Caco-2 (cell line): ENCODE data around the gene MAPKAP1. TPM values are rescaled to one million over a fixed set of nuclear protein-coding genes. Genes with fewer than 3 reads are reported as not detected.

Experiments
- BruUV-seq: library from RNA; stranded (reverse); fragments of 400-500 nt; replicated peaks from 2 replicates; lab custom pipeline; 2021; lab: Mats Ljungman, UMichigan
- CTCF ChIA-PET: fragments of 300-600 bp; sonication (Branson Sonifier 250); formaldehyde crosslinking; loops from one replicate; lab custom pipeline; 2022; ENCODE audit warnings: antibody characterized with exemption; lab: Charles Lee
- POLR2A ChIA-PET: fragments of 300-600 bp; sonication (Branson Sonifier 250); formaldehyde crosslinking; loops from one replicate; lab custom pipeline; 2022; ENCODE audit warnings: antibody characterized with exemption; lab: Charles Lee
- DNase-seq, 2 experiments: peaks; one replicate each; pipeline versions ENCODE4 v3.0.0 to v3.0.0-alpha.2; 2020 to 2022
- H3K27me3 ChIP-seq: replicated peaks from 2 replicates; pipeline ENCODE4 v1.6.0; 2011; ENCODE audit warnings: low read length; ENCODE audit not compliant: control insufficient read depth, insufficient read depth
- H3K36me3 ChIP-seq: 2 replicates; pipeline ENCODE4 v1.5.1; 2011; ENCODE audit warnings: low read length; ENCODE audit not compliant: control insufficient read depth, insufficient read depth
- H3K4me1 ChIP-seq: fragments of 250-450 bp; sonication (Bioruptor Pico); 2 replicates; pipeline ENCODE4 v1.5.1; 2020; ENCODE audit warnings: mild to moderate bottlenecking
- H3K4me3 ChIP-seq: 2 replicates; pipeline ENCODE4 v1.5.1; 2011; ENCODE audit warnings: low read depth, mild to moderate bottlenecking, control low read depth, low read length
- H3K9me3 ChIP-seq: fragments of 250-450 bp; sonication (Bioruptor Pico); 2 replicates; pipeline ENCODE4 v1.5.1; 2020; ENCODE audit warnings: mild to moderate bottlenecking, moderate library complexity
- H3K27ac Mint-ChIP-seq: one replicate; pipeline ENCODE4 v1.8.0; 2022; ENCODE audit warnings: mixed read lengths; ENCODE audit not compliant: unreplicated experiment
- H3K27me3 Mint-ChIP-seq: one replicate; pipeline ENCODE4 v1.8.0; 2022; ENCODE audit warnings: mixed read lengths; ENCODE audit not compliant: insufficient read depth, unreplicated experiment
- H3K36me3 Mint-ChIP-seq: one replicate; pipeline ENCODE4 v1.8.0; 2022; ENCODE audit warnings: mild to moderate bottlenecking, mixed read lengths; ENCODE audit not compliant: insufficient read depth, unreplicated experiment
- H3K4me1 Mint-ChIP-seq: one replicate; pipeline ENCODE4 v1.8.0; 2022; ENCODE audit warnings: low read depth, mixed read lengths; ENCODE audit not compliant: unreplicated experiment
- H3K4me3 Mint-ChIP-seq: one replicate; pipeline ENCODE4 v1.8.0; 2022; ENCODE audit warnings: mild to moderate bottlenecking, moderate library complexity, mixed read lengths; ENCODE audit not compliant: unreplicated experiment
- H3K9me3 Mint-ChIP-seq: one replicate; pipeline ENCODE4 v1.8.0; 2022; ENCODE audit warnings: mixed read lengths; ENCODE audit not compliant: unreplicated experiment
- intact Hi-C: fragments of 100-400 bp; cut with micrococcal nuclease; formaldehyde crosslinking; loops from one replicate; pipeline ENCODE4 v1.10.0; 2022; ENCODE audit not compliant: unreplicated experiment
- total RNA-seq: library from RNA; stranded (reverse); gene quantifications from 2 replicates; pipeline ENCODE4 v1.2.3, GENCODE V29; 2022
- TF ChIP-seq, protein P1 (sequence below), 2 experiments: fragments of 200-600 bp in 1 of 2; IDR thresholded peaks; 1 replicate in 1 of 2; 2 replicates in 1 of 2; pipeline versions ENCODE4 v1.5.1 to v1.8.0; 2011 to 2022; ENCODE audit warnings: antibody characterized with exemption in 1 of 2, control low read depth in 1 of 2, inconsistent platforms in 1 of 2, low read depth in 1 of 2, low read length in 1 of 2, mild to moderate bottlenecking in 1 of 2, moderate library complexity in 1 of 2; ENCODE audit not compliant: insufficient read depth in 1 of 2, severe bottlenecking in 1 of 2, unreplicated experiment in 1 of 2

The MAPKAP1 gene
- total RNA-seq, 1 experiment from 2014 or later, result 70.0 TPM

DNA sequence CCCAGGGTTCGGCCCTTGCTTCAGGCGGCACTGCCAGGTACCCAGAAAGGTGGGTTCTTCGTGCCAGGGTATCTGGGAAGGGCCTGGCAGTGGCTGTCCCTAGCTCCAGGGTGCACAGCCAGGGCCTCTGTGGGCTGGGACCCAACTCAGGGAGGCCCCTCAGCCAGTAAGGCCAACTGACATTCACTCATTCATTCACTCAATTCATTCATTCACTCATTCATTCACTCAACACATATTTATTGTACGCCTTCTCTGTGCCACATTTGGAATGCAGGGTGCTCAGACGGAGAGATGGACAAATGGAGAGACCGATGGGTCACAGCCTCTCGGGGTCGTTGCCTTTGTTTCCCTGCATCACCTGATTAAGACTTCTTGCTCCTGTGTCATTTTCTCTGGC is 290.5 kb downstream of the MAPKAP1 start:
- ChIA-PET POLR2A (no interaction called here), CTCF (interaction anchor here (1.0 kb wide), 1 partner anchor 9 kb away, joined by 3 read pairs; no protein-coding TSS in a partner anchor)
- H3K36me3 Mint-ChIP-seq, result no peaks in the 10 kb centered on the region

DNA sequence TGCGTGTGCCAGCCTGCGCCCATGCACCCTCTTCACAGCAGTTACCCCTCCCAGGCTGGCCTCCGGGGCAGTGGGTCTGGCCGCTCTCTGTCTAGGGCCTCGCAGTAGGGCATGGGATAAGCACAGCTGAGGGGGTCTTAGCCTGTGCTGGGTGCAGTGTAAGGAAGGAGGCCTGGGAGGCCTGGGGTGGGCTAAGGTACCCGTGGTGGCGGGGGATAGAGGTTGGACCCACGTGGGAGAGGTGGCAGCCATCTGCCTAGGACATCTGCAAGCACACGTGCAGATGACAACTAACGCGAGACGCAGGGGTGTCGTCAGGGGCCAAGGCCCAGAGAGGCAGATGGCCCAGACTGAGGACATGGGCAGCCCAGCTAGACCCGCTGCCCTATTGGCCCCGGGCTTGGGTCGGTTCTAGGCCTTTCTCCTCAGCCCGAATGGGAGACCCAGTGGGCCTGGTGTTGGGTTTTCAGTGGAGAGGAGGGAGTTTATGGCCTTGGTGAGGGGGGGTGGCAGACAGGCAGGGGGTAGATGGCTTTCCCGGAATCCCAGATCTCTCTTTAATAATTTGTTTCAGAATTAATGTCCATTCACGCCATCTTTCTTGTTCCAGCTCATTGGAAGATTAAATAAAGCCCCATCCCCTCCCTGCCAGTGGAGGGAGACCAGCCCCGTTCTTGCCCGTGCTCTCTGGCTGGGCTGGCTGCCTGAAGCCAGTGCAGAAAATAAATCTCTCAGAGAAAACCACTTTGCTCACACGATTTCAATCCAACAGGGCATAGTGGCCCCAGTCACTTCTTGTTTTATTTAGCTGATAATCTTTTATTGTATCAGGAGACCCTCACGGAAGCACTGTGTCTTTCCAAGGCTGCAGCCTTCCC is 291.2 kb downstream of the MAPKAP1 start:
- H3K27me3 Mint-ChIP-seq, result no peaks in the 10 kb centered on the region
- Histone ChIP-seq H3K36me3 (no peaks in the 10 kb centered on the region), H3K4me1 (no peaks in the 10 kb centered on the region), H3K9me3 (no peaks in the 10 kb centered on the region), H3K27me3 (no peaks in the 10 kb centered on the region), H3K4me3 (no peak overlapping the region)
- intact Hi-C loops, result loop anchor here (10.0 kb wide), 1 partner anchor 119 kb away; no protein-coding TSS in a partner anchor
- TF ChIP-seq, protein P1, sequence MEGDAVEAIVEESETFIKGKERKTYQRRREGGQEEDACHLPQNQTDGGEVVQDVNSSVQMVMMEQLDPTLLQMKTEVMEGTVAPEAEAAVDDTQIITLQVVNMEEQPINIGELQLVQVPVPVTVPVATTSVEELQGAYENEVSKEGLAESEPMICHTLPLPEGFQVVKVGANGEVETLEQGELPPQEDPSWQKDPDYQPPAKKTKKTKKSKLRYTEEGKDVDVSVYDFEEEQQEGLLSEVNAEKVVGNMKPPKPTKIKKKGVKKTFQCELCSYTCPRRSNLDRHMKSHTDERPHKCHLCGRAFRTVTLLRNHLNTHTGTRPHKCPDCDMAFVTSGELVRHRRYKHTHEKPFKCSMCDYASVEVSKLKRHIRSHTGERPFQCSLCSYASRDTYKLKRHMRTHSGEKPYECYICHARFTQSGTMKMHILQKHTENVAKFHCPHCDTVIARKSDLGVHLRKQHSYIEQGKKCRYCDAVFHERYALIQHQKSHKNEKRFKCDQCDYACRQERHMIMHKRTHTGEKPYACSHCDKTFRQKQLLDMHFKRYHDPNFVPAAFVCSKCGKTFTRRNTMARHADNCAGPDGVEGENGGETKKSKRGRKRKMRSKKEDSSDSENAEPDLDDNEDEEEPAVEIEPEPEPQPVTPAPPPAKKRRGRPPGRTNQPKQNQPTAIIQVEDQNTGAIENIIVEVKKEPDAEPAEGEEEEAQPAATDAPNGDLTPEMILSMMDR (IDR thresholded peaks at IDR 0.05; ENCODE audit: insufficient read depth in 1 of 2, low read depth in 1 of 2, low read length in 1 of 2, severe bottlenecking in 1 of 2, unreplicated experiment in 1 of 2), result no peak
- H3K27ac Mint-ChIP-seq, result no peak overlapping the region
- no peak overlapping the region for H3K4me3 Mint-ChIP-seq
- ChIA-PET POLR2A (no interaction called here), CTCF (interaction anchor here (1.0 kb wide), 1 partner anchor 8 kb away, joined by 3 read pairs; no protein-coding TSS in a partner anchor)
- BruUV-seq, result no TSS peak
- H3K36me3 Mint-ChIP-seq, result no peaks in the 10 kb centered on the region
- no peaks in the 10 kb centered on the region for H3K9me3 Mint-ChIP-seq
- H3K4me1 Mint-ChIP-seq, result no peaks in the 10 kb centered on the region
- DNase-seq, result no peak

More for the DNA sequence above, 290.5 kb downstream of the MAPKAP1 start:
- Mint-ChIP-seq H3K27me3 (no peaks in the 10 kb centered on the region), H3K27ac (no peak overlapping the region), H3K4me3 (no peak overlapping the region), H3K9me3 (no peaks in the 10 kb centered on the region), H3K4me1 (no peaks in the 10 kb centered on the region)
- Histone ChIP-seq H3K4me3 (no peak overlapping the region), H3K9me3 (no peaks in the 10 kb centered on the region), H3K4me1 (no peaks in the 10 kb centered on the region), H3K27me3 (no peaks in the 10 kb centered on the region), H3K36me3 (no peaks in the 10 kb centered on the region)
- no TSS peak for BruUV-seq
- no peak for DNase-seq
- intact Hi-C loops, result loop anchor here (10.0 kb wide), 1 partner anchor 118 kb away; no protein-coding TSS in a partner anchor
- TF ChIP-seq, protein P1 (IDR thresholded peaks at IDR 0.05; ENCODE audit: insufficient read depth in 1 of 2, low read depth in 1 of 2, low read length in 1 of 2, severe bottlenecking in 1 of 2, unreplicated experiment in 1 of 2), result no peak

GRCh38 chr9:125413579-125413978 is 293.4 kb downstream of the MAPKAP1 start:
- no peaks in the 10 kb centered on the region for H3K9me3 Mint-ChIP-seq
- CTCF ChIA-PET, result no interaction called here
- DNase-seq, result no peak

More at GRCh38 chr9:125413579-125413978, 293.4 kb downstream of the MAPKAP1 start:
- Mint-ChIP-seq H3K36me3 (peaks cover 12% of the 10 kb centered on the region), H3K4me1 (peaks cover 10% of the 10 kb centered on the region), H3K4me3 (no peak overlapping the region), H3K27me3 (no peaks in the 10 kb centered on the region), H3K27ac (no peak overlapping the region)
- TF ChIP-seq, protein P1 (IDR thresholded peaks at IDR 0.05; ENCODE audit: insufficient read depth in 1 of 2, low read depth in 1 of 2, low read length in 1 of 2, severe bottlenecking in 1 of 2, unreplicated experiment in 1 of 2), result no peak
- intact Hi-C loops, result loop anchor here (10.0 kb wide), 1 partner anchor 121 kb away; no protein-coding TSS in a partner anchor
- no TSS peak for BruUV-seq
- Histone ChIP-seq H3K27me3 (no peaks in the 10 kb centered on the region), H3K9me3 (no peaks in the 10 kb centered on the region), H3K36me3 (no peaks in the 10 kb centered on the region), H3K4me1 (peaks cover 10% of the 10 kb centered on the region), H3K4me3 (no peak overlapping the region)
- POLR2A ChIA-PET, result interaction anchor here (0.8 kb wide), 1 partner anchor 9 kb away, joined by 3 read pairs; no protein-coding TSS in a partner anchor
